Mesothelial cell of epicardium (in vitro differentiated cells): ENCODE results near the gene THSD7A. TPM values are rescaled to one million over a fixed set of nuclear protein-coding genes. Genes with fewer than 3 reads are reported as not detected.

Source experiments
- DNase-seq, 2 experiments: peaks; one replicate each; pipeline ENCODE4 v3.0.0; 2021; ENCODE audit warnings: low spot score in 2 of 2; ENCODE audit not compliant: unreplicated experiment in 2 of 2
- H3K27ac Mint-ChIP-seq: 2 replicates; pipeline ENCODE4 v1.8.0; 2021; ENCODE audit warnings: mixed read lengths
- H3K27me3 Mint-ChIP-seq: 2 replicates; pipeline ENCODE4 v1.8.0; 2021; ENCODE audit warnings: low read depth, mixed read lengths
- H3K36me3 Mint-ChIP-seq: 2 replicates; pipeline ENCODE4 v1.8.0; 2021; ENCODE audit warnings: mixed read lengths
- H3K4me1 Mint-ChIP-seq: 2 replicates; pipeline ENCODE4 v1.8.0; 2021; ENCODE audit warnings: mixed read lengths
- H3K4me3 Mint-ChIP-seq: 2 replicates; pipeline ENCODE4 v1.8.0; 2021; ENCODE audit warnings: mild to moderate bottlenecking, moderate library complexity, mixed read lengths
- H3K9me3 Mint-ChIP-seq: 2 replicates; pipeline ENCODE4 v1.8.0; 2021; ENCODE audit warnings: mixed read lengths
- CTCF ChIP-seq: fragments of 200-600 bp; sonication (generic); IDR thresholded peaks from one replicate; pipeline ENCODE4 v1.5.0; 2021; ENCODE audit warnings: antibody characterized with exemption; ENCODE audit not compliant: unreplicated experiment
- total RNA-seq: library from RNA; stranded (reverse); gene quantifications from 3 replicates; pipeline ENCODE4 v1.2.1, GENCODE V29; 2021

THSD7A gene
- total RNA-seq, 1 donor from 2014 or later, result 13.4 TPM

DNA sequence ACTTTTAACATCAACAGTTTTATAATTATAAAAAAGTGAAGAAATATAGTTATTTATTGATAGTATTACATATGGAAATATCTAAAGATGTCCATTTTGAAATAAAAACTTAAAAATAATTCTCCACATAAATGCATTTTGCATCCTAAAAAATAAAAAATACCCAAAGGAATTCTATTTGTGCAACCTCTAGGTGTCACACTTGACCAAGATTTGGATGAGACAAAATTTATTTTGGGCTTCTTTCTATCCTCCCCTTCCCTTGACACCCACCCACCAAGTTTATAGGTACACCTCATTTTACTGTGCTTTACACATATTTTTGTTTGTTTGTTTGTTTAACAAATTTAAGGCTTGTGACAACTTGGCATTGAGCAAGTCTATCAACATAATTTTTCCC is 3.3 kb upstream of the THSD7A start:
- no peak for DNase-seq
- peaks cover 6% of the 10 kb centered on the region for H3K36me3 Mint-ChIP-seq

DNA sequence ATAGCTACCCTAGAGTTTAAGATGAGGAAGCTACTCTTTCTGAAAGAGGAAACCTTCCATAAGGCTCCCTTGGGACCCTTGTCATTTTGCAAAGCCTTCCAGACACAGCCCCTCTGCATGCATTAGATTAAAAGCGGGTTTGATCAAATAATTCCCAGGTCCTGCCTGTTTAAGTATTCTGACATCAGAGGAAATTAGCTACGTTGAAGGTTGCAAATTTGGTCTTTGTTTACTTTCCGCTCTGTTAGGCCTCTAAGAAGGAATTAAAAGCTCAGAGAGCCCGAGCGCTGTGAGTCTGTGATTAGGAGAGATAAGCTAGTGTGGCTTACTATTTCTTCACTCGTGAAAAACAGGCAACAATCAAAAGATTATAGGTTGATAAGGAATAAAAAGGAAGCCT is 1.4 kb upstream of the THSD7A start:
- TF ChIP-seq CTCF, result no peak
- Mint-ChIP-seq H3K27ac (no peak overlapping the region), H3K4me1 (peaks cover 22% of the 10 kb centered on the region), H3K36me3 (peaks cover 6% of the 10 kb centered on the region), H3K27me3 (no peaks in the 10 kb centered on the region), H3K9me3 (peaks cover 15% of the 10 kb centered on the region), H3K4me3 (no peak overlapping the region)
- no peak for DNase-seq

More for the DNA sequence above, 3.3 kb upstream of the THSD7A start:
- Mint-ChIP-seq H3K27me3 (no peaks in the 10 kb centered on the region), H3K27ac (no peak overlapping the region), H3K4me3 (no peak overlapping the region), H3K9me3 (peaks cover 20% of the 10 kb centered on the region), H3K4me1 (peaks cover 18% of the 10 kb centered on the region)
- TF ChIP-seq CTCF, result peak; percentile 47

GRCh38 chr7:11831156-11831735 is 752 bp downstream of the THSD7A start:
- Mint-ChIP-seq H3K4me3 (peak overlapping the region; percentile 83), H3K4me1 (peaks cover 22% of the 10 kb centered on the region), H3K27ac (peak overlapping the region; percentile 80), H3K36me3 (peaks cover 2% of the 10 kb centered on the region), H3K27me3 (no peaks in the 10 kb centered on the region), H3K9me3 (peaks cover 4% of the 10 kb centered on the region)
- TF ChIP-seq CTCF, result no peak
- DNase-seq, result no peak

DNA sequence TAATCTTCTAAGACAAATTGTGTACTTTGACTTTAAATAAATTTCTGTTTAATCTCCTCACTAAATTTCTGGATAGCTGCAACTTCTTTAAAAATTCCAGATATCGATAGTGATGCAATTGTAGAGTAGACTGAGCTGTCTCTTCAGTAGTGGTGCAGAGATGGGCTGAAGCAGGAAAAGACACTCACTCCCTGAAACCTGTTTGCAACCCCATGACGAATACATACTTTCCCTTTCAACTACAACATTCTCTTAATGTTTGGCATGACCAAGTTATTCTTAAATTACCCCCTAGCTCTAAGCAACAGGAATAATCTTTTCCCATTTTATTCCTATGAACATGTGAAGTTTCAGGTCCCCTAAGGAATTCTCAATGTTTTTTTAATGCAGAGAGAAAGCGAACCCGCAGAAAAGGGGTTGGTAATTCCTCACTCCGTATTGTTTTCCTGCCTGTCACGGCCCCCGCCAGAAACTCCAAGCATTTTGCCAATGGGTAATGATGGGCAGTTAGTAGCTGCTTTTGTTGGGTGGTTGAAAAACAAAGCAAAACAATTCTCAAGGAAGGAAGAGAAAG is 1.3 kb downstream of the THSD7A start:
- DNase-seq, result no peak
- TF ChIP-seq CTCF, result no peak
- Mint-ChIP-seq H3K27me3 (no peaks in the 10 kb centered on the region), H3K4me1 (peaks cover 22% of the 10 kb centered on the region), H3K27ac (peak overlapping the region; percentile 8), H3K4me3 (peak overlapping the region; percentile 83), H3K9me3 (no peaks in the 10 kb centered on the region), H3K36me3 (no peaks in the 10 kb centered on the region)

DNA sequence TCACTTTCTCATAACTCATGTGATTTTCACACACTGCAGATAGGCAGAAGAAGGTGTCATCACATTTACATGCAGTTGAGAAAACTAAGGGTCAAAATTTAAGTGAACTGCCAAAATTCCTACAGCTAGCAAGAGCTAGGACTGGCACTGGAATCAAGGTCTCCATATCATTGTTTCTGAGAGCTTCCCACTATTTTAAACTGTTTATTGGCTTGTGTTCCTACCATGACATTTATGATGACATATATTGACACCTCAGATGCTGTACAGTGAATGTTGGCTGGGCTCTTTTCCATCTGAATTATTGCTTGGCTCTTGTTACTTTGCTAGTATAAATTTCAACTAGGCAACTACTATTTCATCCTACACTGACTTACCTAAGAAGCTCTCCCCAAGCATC is 2.0 kb downstream of the THSD7A start:
- TF ChIP-seq CTCF, result no peak
- Mint-ChIP-seq H3K9me3 (no peaks in the 10 kb centered on the region), H3K27me3 (no peaks in the 10 kb centered on the region), H3K4me3 (peak overlapping the region; percentile 83), H3K36me3 (no peaks in the 10 kb centered on the region), H3K4me1 (peaks cover 22% of the 10 kb centered on the region), H3K27ac (no peak overlapping the region)
- DNase-seq, result no peak

DNA sequence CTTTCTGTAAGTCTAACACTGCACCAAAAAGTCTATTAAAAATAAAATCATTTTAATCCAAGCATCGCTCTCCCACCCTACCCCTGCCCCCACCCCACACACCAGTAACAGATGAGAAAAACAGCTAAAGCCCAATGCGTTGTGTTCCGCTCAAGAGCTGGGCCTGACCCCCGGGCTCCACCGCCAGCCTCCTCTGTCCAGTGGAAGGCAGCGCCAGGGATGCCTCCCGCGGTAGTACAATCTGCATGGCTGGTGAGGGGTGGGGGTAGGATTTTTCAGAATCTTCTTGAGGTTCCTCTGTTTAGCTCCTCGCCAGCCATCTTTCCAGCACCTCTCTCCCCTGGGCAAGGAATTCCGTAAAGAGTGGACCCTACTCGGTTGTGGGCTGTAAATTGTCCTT is 12.1 kb downstream of the THSD7A start:
- Mint-ChIP-seq H3K4me1 (peaks cover 11% of the 10 kb centered on the region), H3K27me3 (no peaks in the 10 kb centered on the region), H3K36me3 (peaks cover 5% of the 10 kb centered on the region), H3K27ac (no peak overlapping the region), H3K9me3 (peaks cover 8% of the 10 kb centered on the region), H3K4me3 (no peak overlapping the region)
- no peak for TF ChIP-seq CTCF
- DNase-seq, result no peak
